ENCODE results near the gene PIGW. TPM values are rescaled to one million over a fixed set of nuclear protein-coding genes. Genes with fewer than 3 reads are reported as not detected.

Gene PIGW
- total and polyA plus RNA-seq, 10 of the 15 experiments (the other 5 are each of a cell fraction or from before 2014, with no cell fraction given): 6.0 to 31.5 (median 13.8) TPM

GRCh38 chr17:36544307-36545076 lies 9.7 kb downstream of the PIGW start, which contains the start of gene GGNBP2 (continued):
- TF ChIP-seq E2F8 (IDR thresholded peaks at IDR 0.05; ENCODE audit: low read depth, partially characterized antibody) (no peak), POLR2AphosphoS2 (IDR thresholded peaks at IDR 0.05; ENCODE audit: low read depth, low read length) (peak; percentile 56), NR2C1 (IDR thresholded peaks at IDR 0.05) (0 out of 2 replicates have a peak, but pooled peaks have one; percentile 3), RCOR1 (conservative IDR thresholded peaks at IDR 0.05; ENCODE audit: low read depth, low read length) (0 out of 2 replicates have a peak, but pooled peaks have one; percentile 38), EGR1 (IDR thresholded peaks at IDR 0.05; ENCODE audit: borderline replicate concordance in 1 of 2, low read depth in 2 of 2, low read length in 2 of 2) (0 out of 3 replicates have a peak, but pooled peaks of 1 of the 2 experiments have one; percentile 28), PBX3 (IDR thresholded peaks at IDR 0.05; ENCODE audit: insufficient replicate concordance, low read depth, low read length) (no peak), CBX5 (IDR thresholded peaks at IDR 0.05; ENCODE audit: low read depth) (no peak), POU2F2 (IDR thresholded peaks at IDR 0.05; ENCODE audit: borderline replicate concordance, low read depth, low read length) (peak; percentile 21; the same call in 1 of the 3 replicates), HCFC1 (IDR thresholded peaks at IDR 0.05; ENCODE audit: low read length) (peak; percentile 23; the same call in 1 of the 2 replicates), MYC (IDR thresholded peaks at IDR 0.05; ENCODE audit: insufficient read depth, insufficient read length, insufficient replicate concordance, low read length, severe bottlenecking) (no peak), NFYA (IDR thresholded peaks at IDR 0.05; ENCODE audit: borderline replicate concordance, low read depth, low read length) (no peak), MLLT1 (IDR thresholded peaks at IDR 0.05) (no peak; the same call in 1 of the 2 replicates), FOXK2 (IDR thresholded peaks at IDR 0.05) (no peak), NKRF (conservative IDR thresholded peaks at IDR 0.05) (peak; percentile 22; the same call in 1 of the 2 replicates), DPF2 (IDR thresholded peaks at IDR 0.05) (peak; percentile 75; the same call in 1 of the 2 replicates), BCL3 (IDR thresholded peaks at IDR 0.05; ENCODE audit: borderline replicate concordance, insufficient read depth, low read depth, low read length, poor library complexity, severe bottlenecking) (peak; percentile 3), TBL1XR1 (IDR thresholded peaks at IDR 0.05; ENCODE audit: low read depth, low read length) (peak; percentile 20; the same call in 1 of the 2 replicates)
